HFFc6 (cell line): ENCODE measurements around the gene PPP1R9B. TPM values are rescaled to one million over a fixed set of nuclear protein-coding genes. Genes with fewer than 3 reads are reported as not detected.

Experiments
- total RNA-seq, 6 experiments: library from RNA; stranded (reverse); fragmentation: NEBNext Ultra II Directional; extraction: Animal tissue kit (Norgen Biotek cat#: 25700); gene quantifications; 2 replicates in 1 of 6; 3 replicates in 5 of 6; pipeline ENCODE4 v1.2.3, GENCODE V29; 2021

The PPP1R9B gene
- total RNA-seq, 6 experiments from 2014 or later: 66.4 to 78.5 (median 68.7) TPM

Other genes with a start within 250 kb of the PPP1R9B start
- not detected for gene DLX4, start 181.5 kb downstream of the PPP1R9B start, total RNA-seq
- not detected for gene DLX3, start 155.5 kb downstream of the PPP1R9B start, total RNA-seq
- gene ITGA3, start 94.6 kb downstream of the PPP1R9B start, total RNA-seq: 100 to 1,000 TPM; 272 to 319 (median 288) TPM
- 10 to 100 TPM; 26.6 to 35.6 (median 29.6) TPM for gene PDK2, start 55.3 kb downstream of the PPP1R9B start, total RNA-seq
- gene SAMD14, start 20.5 kb downstream of the PPP1R9B start, total RNA-seq: 10 to 100 TPM in 4 of 6 experiments, 1 to 10 TPM in 2; 4.3 to 14.1 (median 11.4) TPM
- gene SGCA, start 15.3 kb upstream of the PPP1R9B start, total RNA-seq: under 1 TPM; 0.28 to 0.91 (median 0.76) TPM
- 1,000 to 10,000 TPM; 4,948 to 7,804 (median 5,240) TPM for gene COL1A1, start 51.0 kb upstream of the PPP1R9B start, total RNA-seq
- gene TMEM92, start 123.8 kb upstream of the PPP1R9B start, total RNA-seq: under 1 TPM in 3 of 6 experiments, not detected in 3; 0.17 to 0.24 (median 0.18) TPM
- 10 to 100 TPM; 38.9 to 47.1 (median 43.2) TPM for gene XYLT2, start 195.4 kb upstream of the PPP1R9B start, total RNA-seq
- 10 to 100 TPM; 70.0 to 78.7 (median 75.0) TPM for gene MRPL27, start 222.5 kb upstream of the PPP1R9B start, total RNA-seq
- 1 to 10 TPM; 3.3 to 7.7 (median 6.5) TPM for gene EME1, start 222.6 kb upstream of the PPP1R9B start, total RNA-seq
- 100 to 1,000 TPM; 214 to 272 (median 261) TPM for gene LRRC59, start 246.8 kb upstream of the PPP1R9B start, total RNA-seq